Endothelial cell of umbilical vein (primary cell): ENCODE results near the gene SORCS2. TPM values are rescaled to one million over a fixed set of nuclear protein-coding genes. Genes with fewer than 3 reads are reported as not detected.

Experiments
- BruUV-seq: library from RNA; stranded (reverse); fragments of 400-500 nt; replicated peaks from 2 replicates; lab custom pipeline; 2021; lab: Mats Ljungman, UMichigan
- CTCF ChIA-PET: fragments of 300-600, 350-600 bp; sonication (Branson Sonifier 250); formaldehyde crosslinking; loops from one replicate; lab custom pipeline; 2021; ENCODE audit warnings: antibody characterized with exemption, inconsistent platforms; lab: Charles Lee
- POLR2A ChIA-PET: fragments of 300-600, 350-600 bp; sonication (Branson Sonifier 250); formaldehyde crosslinking; loops from one replicate; lab custom pipeline; 2021; ENCODE audit warnings: antibody characterized with exemption, inconsistent platforms; lab: Charles Lee
- DNase-seq: peaks from one replicate; pipeline ENCODE4 v3.0.0-alpha.2; 2011; ENCODE audit warnings: low read depth, low spot score
- FAIRE-seq: peaks from 2 replicates; lab custom pipeline; 2011; peaks lifted over from hg19 to GRCh38; lab: Jason Lieb, UNC
- H2AFZ ChIP-seq: 2 replicates; pipeline ENCODE4 v1.6.0; 2012; ENCODE audit warnings: low read depth, low read length, control low read depth, inconsistent platforms
- H3K27ac ChIP-seq: 2 replicates; pipeline ENCODE4 v1.5.1; 2011; ENCODE audit warnings: low read depth, mild to moderate bottlenecking, control low read depth, low read length, moderate library complexity; ENCODE audit not compliant: insufficient read depth
- H3K27me3 ChIP-seq, 2 experiments: 2 replicates each; pipeline versions ENCODE4 v1.6.0 to v1.6.1; 2011; ENCODE audit warnings: low read length in 2 of 2, mixed read lengths in 1 of 2; ENCODE audit not compliant: control insufficient read depth in 2 of 2, insufficient read depth in 2 of 2
- H3K36me3 ChIP-seq, 2 experiments: 2 replicates in 1 of 2; 3 replicates in 1 of 2; pipeline ENCODE4 v1.5.1; 2011; ENCODE audit warnings: low read length in 2 of 2, mild to moderate bottlenecking in 1 of 2, moderate library complexity in 1 of 2; ENCODE audit not compliant: control insufficient read depth in 2 of 2, insufficient read depth in 2 of 2; ENCODE audit errors: extremely low read depth in 1 of 2
- H3K4me1 ChIP-seq: 3 replicates; pipeline ENCODE4 v1.5.1; 2011; ENCODE audit warnings: mild to moderate bottlenecking, low read length; ENCODE audit not compliant: control insufficient read depth, insufficient read depth; ENCODE audit errors: extremely low read depth
- H3K4me2 ChIP-seq: 2 replicates; pipeline ENCODE4 v1.6.1; 2011; ENCODE audit warnings: low read length, control low read depth, mixed read lengths; ENCODE audit not compliant: insufficient read depth
- H3K4me3 ChIP-seq, 3 experiments: fragments of 200-600 bp in 1 of 3; sonication (generic), shearing (Covaris generic) in 1 of 3; replicated peaks in 1 of 3; 2 replicates each; pipeline ENCODE4 v1.5.1; 2011 to 2016; ENCODE audit warnings: control low read depth in 3 of 3, low read length in 3 of 3, mild to moderate bottlenecking in 2 of 3, inconsistent platforms in 1 of 3, low read depth in 1 of 3, moderate library complexity in 1 of 3; ENCODE audit not compliant: insufficient read depth in 1 of 3
- H3K79me2 ChIP-seq: 2 replicates; pipeline ENCODE4 v1.6.0; 2012; ENCODE audit warnings: low read length, inconsistent platforms; ENCODE audit not compliant: control insufficient read depth, insufficient read depth
- H3K9ac ChIP-seq: replicated peaks from 2 replicates; pipeline ENCODE3; 2011; ENCODE audit warnings: low read length, control low read depth; ENCODE audit not compliant: insufficient read depth; ENCODE audit errors: extremely low read depth
- H3K9me1 ChIP-seq: replicated peaks from 3 replicates; pipeline ENCODE4 v1.6.0; 2011; ENCODE audit warnings: mild to moderate bottlenecking, low read length; ENCODE audit not compliant: control insufficient read depth, insufficient read depth; ENCODE audit errors: extremely low read depth
- H3K9me3 ChIP-seq: replicated peaks from 2 replicates; pipeline ENCODE4 v1.5.1; 2012; ENCODE audit warnings: low read length, inconsistent platforms; ENCODE audit not compliant: control insufficient read depth, insufficient read depth
- H4K20me1 ChIP-seq: replicated peaks from 2 replicates; pipeline ENCODE3; 2011; ENCODE audit warnings: mild to moderate bottlenecking, low read length; ENCODE audit not compliant: control insufficient read depth, insufficient read depth; ENCODE audit errors: extremely low read depth
- FOS ChIP-seq: IDR thresholded peaks from 2 replicates; pipeline ENCODE4 v1.6.1; 2011; ENCODE audit warnings: mild to moderate bottlenecking, low read length, moderate library complexity, borderline replicate concordance; ENCODE audit not compliant: insufficient read depth
- GATA2 ChIP-seq: IDR thresholded peaks from 2 replicates; pipeline ENCODE4 v1.7.0; 2011; ENCODE audit warnings: low read depth, mild to moderate bottlenecking, moderate library complexity, mixed read lengths, low read length; ENCODE audit not compliant: insufficient read length, insufficient read depth
- JUN ChIP-seq: IDR thresholded peaks from 2 replicates; pipeline ENCODE4 v1.6.1; 2011; ENCODE audit warnings: borderline replicate concordance, low read depth; ENCODE audit not compliant: insufficient read length, insufficient read depth
- POLR2A ChIP-seq: IDR thresholded peaks from 2 replicates; pipeline ENCODE4 v1.6.1; 2012; ENCODE audit warnings: low read depth, mild to moderate bottlenecking, control low read depth, low read length
- POLR2AphosphoS5 ChIP-seq: IDR thresholded peaks from 2 replicates; pipeline ENCODE4 v1.6.1; 2012; ENCODE audit warnings: low read depth, mild to moderate bottlenecking, control low read depth, low read length, moderate library complexity; ENCODE audit not compliant: insufficient read depth
- dilution Hi-C: fragments of 300-500 bp; cut with MboI; formaldehyde crosslinking; loops from one replicate; pipeline ENCODE4 v1.15.0; 2019; ENCODE audit warnings: low sequenced_read_pairs; ENCODE audit not compliant: extremely low pct_ligation_motif_present
- intact Hi-C: fragments of 100-400 bp; cut with micrococcal nuclease; formaldehyde crosslinking; loops from one replicate; pipeline ENCODE4 v1.10.0; 2022
- polyA plus RNA-seq, 4 experiments: library from polyadenylated mRNA; depleted of rRNA in 3 of 4; stranded (reverse) in 3 of 4; unstranded in 1 of 4; fragments of >200 nt; gene quantifications; 2 replicates each; pipeline versions ENCODE4 v1.2.1 to v1.2.3, GENCODE V29; 2011 to 2012; ENCODE audit warnings: missing spikeins in 1 of 4
- total RNA-seq: library from RNA; stranded (reverse); gene quantifications from 2 replicates; pipeline ENCODE4 v1.2.3, GENCODE V29; 2021
- TF ChIP-seq, protein P1 (sequence below), 2 donors: IDR thresholded peaks; 1 replicate in 1 of 2; 2 replicates in 1 of 2; pipeline ENCODE4 v1.5.1; 2011; ENCODE audit warnings: low read length in 2 of 2, mild to moderate bottlenecking in 2 of 2, moderate library complexity in 2 of 2, control low read depth in 1 of 2, inconsistent platforms in 1 of 2, low read depth in 1 of 2; ENCODE audit not compliant: insufficient read depth in 1 of 2; ENCODE audit errors: extremely low read depth in 1 of 2

The SORCS2 gene
- total and polyA plus RNA-seq, 2 donors (not counting 3 experiments of a cell fraction or from before 2014, with no cell fraction given), result not detected

DNA sequence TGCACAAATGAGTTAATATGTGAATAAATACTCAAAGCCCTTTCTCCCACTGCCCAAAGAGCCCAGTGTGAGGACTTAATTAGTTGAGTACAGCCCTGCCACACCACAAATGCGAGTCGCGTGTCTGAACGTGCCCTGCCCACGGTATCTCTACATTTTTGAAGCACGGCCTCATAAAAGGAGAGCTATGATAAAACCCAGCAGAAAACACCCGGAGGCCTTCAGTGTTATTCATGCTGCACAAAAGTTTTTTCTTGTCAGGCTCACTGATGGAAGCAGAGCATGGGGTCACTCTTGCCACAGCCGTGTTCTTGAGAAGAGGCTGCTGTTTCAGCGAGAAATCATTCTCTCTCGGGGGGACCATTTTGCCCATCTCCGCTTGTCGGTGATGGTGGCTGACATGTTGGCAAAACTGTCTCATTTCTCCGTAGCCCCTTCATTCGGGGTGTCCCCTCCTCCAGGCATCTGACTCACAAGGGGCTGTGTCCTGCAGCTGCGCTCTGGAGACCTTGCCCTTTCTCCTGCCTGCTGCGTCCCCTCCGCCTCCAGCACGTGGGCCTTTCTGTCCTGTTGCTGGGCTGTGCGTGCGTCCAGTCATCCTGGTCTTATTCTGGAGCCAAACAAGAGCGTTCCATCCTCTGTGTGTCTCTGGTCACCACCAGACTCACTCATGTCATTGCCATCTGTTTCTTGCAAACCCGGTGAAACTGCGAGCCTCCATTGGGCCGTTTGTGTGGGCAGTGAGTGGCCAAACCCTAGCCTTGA lies 88.8 kb downstream of the SORCS2 start:
- no TSS peak for BruUV-seq
- Histone ChIP-seq H2AFZ (no peak overlapping the region), H3K4me1 (no peaks in the 10 kb centered on the region), H3K27ac (no peak overlapping the region), H3K36me3 (no peaks in the 10 kb centered on the region), H3K9ac (no peak overlapping the region), H3K79me2 (no peaks in the 10 kb centered on the region), H3K9me1 (no peaks in the 10 kb centered on the region), H3K4me2 (no peak overlapping the region), H3K9me3 (no peaks in the 10 kb centered on the region), H3K27me3 (peaks cover 0 to 5% of the 10 kb centered on the region in 2 experiments), H3K4me3 (no peak overlapping the region), H4K20me1 (no peaks in the 10 kb centered on the region)
- ChIA-PET POLR2A (no interaction called here), CTCF (no interaction called here)
- dilution Hi-C loops (no loop called here), intact Hi-C loops (no loop called here)
- FAIRE-seq (no peak), DNase-seq (no peak)
- no peak for TF ChIP-seq GATA2
- no peak for TF ChIP-seq POLR2AphosphoS5
- TF ChIP-seq JUN, result no peak

DNA sequence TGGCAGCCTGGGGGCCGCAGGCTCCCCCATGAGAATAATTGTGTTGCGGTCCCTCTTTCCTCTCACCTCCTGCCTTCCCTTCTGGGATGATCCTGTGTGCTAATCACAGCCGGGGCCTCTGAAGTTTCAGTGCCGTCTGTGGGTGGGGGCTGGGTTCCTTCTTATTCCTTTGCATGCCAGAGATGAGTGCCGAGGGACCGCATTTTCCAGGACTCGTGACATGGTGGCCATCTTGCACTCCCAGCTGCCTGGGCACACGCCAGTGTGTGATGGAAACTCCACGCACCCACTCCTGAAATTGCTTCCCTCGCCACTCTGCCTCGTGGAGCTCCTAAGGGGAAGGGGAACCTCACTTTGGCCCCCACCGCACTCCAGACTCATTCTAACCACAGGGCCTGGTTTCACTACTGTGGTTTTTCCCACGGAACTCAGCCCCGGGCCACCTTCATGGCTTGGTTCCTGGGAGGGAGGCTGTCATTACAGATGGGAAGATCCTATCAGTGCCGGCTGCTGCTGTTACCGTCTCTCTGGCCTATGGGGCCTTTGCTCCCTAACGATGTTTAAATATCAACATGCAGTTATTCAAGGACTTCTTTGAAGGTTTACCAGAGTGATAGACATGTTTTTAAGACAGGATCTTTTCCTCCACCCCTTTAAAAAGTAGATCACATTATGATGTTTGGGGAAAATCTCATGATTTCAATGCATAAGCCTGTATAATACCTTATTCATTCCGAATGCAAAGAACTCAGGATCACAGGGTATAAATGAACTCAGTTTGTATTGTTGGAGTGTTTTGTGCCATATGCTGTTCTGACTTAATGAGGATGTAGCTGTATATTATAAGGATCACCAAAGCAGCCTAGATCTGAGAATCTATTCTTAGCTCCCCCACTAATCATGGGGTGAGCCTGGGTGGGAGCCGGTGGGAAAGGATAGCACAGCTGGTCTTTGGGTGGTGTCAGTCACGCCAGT lies 89.6 kb downstream of the SORCS2 start:
- no peak for FAIRE-seq
- Histone ChIP-seq H3K27me3 (peaks cover 0 to 5% of the 10 kb centered on the region in 2 experiments), H3K4me3 (no peak overlapping the region), H3K79me2 (no peaks in the 10 kb centered on the region), H2AFZ (no peak overlapping the region), H3K9ac (no peak overlapping the region), H3K4me2 (no peak overlapping the region), H3K9me3 (no peaks in the 10 kb centered on the region), H3K4me1 (no peaks in the 10 kb centered on the region), H4K20me1 (no peaks in the 10 kb centered on the region), H3K36me3 (no peaks in the 10 kb centered on the region), H3K9me1 (no peaks in the 10 kb centered on the region), H3K27ac (no peak overlapping the region)
- dilution Hi-C loops, result no loop called here
- TF ChIP-seq, protein P1, sequence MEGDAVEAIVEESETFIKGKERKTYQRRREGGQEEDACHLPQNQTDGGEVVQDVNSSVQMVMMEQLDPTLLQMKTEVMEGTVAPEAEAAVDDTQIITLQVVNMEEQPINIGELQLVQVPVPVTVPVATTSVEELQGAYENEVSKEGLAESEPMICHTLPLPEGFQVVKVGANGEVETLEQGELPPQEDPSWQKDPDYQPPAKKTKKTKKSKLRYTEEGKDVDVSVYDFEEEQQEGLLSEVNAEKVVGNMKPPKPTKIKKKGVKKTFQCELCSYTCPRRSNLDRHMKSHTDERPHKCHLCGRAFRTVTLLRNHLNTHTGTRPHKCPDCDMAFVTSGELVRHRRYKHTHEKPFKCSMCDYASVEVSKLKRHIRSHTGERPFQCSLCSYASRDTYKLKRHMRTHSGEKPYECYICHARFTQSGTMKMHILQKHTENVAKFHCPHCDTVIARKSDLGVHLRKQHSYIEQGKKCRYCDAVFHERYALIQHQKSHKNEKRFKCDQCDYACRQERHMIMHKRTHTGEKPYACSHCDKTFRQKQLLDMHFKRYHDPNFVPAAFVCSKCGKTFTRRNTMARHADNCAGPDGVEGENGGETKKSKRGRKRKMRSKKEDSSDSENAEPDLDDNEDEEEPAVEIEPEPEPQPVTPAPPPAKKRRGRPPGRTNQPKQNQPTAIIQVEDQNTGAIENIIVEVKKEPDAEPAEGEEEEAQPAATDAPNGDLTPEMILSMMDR (IDR thresholded peaks at IDR 0.05; ENCODE audit: extremely low read depth in 1 of 2, insufficient read depth in 1 of 2, low read depth in 1 of 2, low read length in 2 of 2), result no peak
- TF ChIP-seq FOS (no peak), POLR2A (no peak), POLR2AphosphoS5 (no peak)
- BruUV-seq, result no TSS peak
- ChIA-PET CTCF (interaction anchor here (0.5 kb wide), 1 partner anchor 18 kb away, joined by 6 read pairs; no protein-coding TSS in a partner anchor), POLR2A (no interaction called here)
- DNase-seq, result no peak
- intact Hi-C loops, result no loop called here
